Activated CD8-positive, alpha-beta T cell treated with anti-CD3 and anti-CD28 coated beads for 36 hours (primary cell): Measurements from ENCODE around the gene ABCB8. TPM values are rescaled to one million over a fixed set of nuclear protein-coding genes. Genes with fewer than 3 reads are reported as not detected.

ENCODE experiments used
- ATAC-seq: fragments of 200-7000 bp; cut with Tn5 transposase; one replicate; pipeline ENCODE4 v1.10.0; 2021; ENCODE audit warnings: mild to moderate bottlenecking, moderate library complexity
- CTCF ChIA-PET: fragments of 350-600 bp; sonication (Branson Sonifier 250); formaldehyde crosslinking; loops from one replicate; lab custom pipeline; 2021; ENCODE audit warnings: antibody characterized with exemption; lab: Charles Lee
- POLR2A ChIA-PET: fragments of 350-600 bp; sonication (Branson Sonifier 250); formaldehyde crosslinking; loops from one replicate; lab custom pipeline; 2021; ENCODE audit warnings: antibody characterized with exemption; lab: Charles Lee
- DNase-seq: peaks from one replicate; pipeline ENCODE4 v3.0.0-alpha.2; 2020
- H3K27ac Mint-ChIP-seq: one replicate; pipeline ENCODE4 v1.8.0; 2021; ENCODE audit warnings: mild to moderate bottlenecking, mixed read lengths
- H3K27me3 Mint-ChIP-seq: one replicate; pipeline ENCODE4 v1.8.0; 2021; ENCODE audit warnings: mixed read lengths
- H3K36me3 Mint-ChIP-seq: one replicate; pipeline ENCODE4 v1.8.0; 2021; ENCODE audit warnings: low read depth, mixed read lengths
- H3K4me1 Mint-ChIP-seq: one replicate; pipeline ENCODE4 v1.8.0; 2021; ENCODE audit warnings: low read depth, mixed read lengths
- H3K4me3 Mint-ChIP-seq: one replicate; pipeline ENCODE4 v1.8.0; 2021; ENCODE audit warnings: mild to moderate bottlenecking, moderate library complexity, mixed read lengths
- H3K9me3 Mint-ChIP-seq: one replicate; pipeline ENCODE4 v1.8.0; 2021; ENCODE audit warnings: mixed read lengths
- intact Hi-C: fragments of 100-400 bp; cut with micrococcal nuclease; formaldehyde crosslinking; loops from one replicate; pipeline ENCODE4 v1.10.0; 2022
- total RNA-seq, 2 experiments: library from RNA; stranded (reverse); gene quantifications; one replicate each; pipeline ENCODE4 v1.2.3, GENCODE V29; 2021
- TF ChIP-seq, protein P1 (sequence below): fragments of 200-600 bp; IDR thresholded peaks from one replicate; pipeline ENCODE4 v1.8.0; 2022; ENCODE audit warnings: antibody characterized with exemption, mild to moderate bottlenecking

ABCB8 gene
- total RNA-seq, 2 experiments from 2014 or later, result 41.4 to 47.5 TPM

DNA sequence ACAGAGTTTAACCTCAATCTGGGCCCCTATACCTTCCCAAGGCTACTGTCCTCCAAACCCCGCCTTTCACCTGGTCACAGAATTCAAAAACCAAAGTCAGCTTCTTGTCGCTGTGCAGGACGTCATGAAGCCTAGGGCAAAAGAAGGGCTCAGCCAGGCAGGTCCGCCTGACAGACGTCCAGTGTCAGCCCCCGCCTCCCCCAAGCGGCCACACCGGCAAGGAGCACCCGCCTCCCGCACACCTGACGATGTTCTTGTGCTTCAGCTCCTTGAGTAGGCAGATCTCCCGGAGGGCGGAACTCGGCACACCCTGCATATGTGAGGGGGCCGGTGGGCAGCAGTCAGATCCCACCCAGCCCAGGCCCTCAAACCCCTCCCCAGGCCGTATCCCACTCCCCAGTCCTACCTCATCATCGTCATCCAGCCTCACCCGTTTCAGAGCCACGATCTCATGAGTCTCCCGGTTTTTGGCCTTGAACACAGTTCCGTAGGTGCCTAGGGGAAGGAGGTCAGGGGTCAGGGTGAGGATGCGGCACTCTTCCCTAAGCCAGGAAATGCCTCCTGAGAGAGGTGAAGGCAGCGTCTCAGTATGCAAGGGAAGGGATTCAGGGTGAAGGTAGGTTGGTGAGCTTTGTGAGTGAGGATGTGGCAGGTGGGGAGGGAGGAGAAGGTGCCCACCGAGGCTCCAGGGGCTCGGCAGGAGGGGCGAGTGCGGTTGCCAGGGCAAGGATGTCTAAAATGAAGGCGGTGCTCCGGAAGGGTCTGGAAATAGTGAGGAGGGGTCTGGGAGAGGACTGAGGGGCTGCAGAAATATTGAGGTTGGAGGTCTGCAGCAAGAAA, 28.6 kb downstream of the ABCB8 start:
- ATAC-seq (no peak), DNase-seq (no peak)
- Mint-ChIP-seq H3K27me3 (no peaks in the 10 kb centered on the region), H3K36me3 (no peaks in the 10 kb centered on the region), H3K4me3 (peak overlapping the region; percentile 95), H3K4me1 (peaks cover 36% of the 10 kb centered on the region), H3K9me3 (no peaks in the 10 kb centered on the region), H3K27ac (no peak overlapping the region)
- intact Hi-C loops, result no loop called here
- POLR2A ChIA-PET, result no interaction called here
- CTCF ChIA-PET, result interaction anchor here (1.2 kb wide), 1 partner anchor 39 kb away, joined by 3 read pairs; no protein-coding TSS in a partner anchor
- TF ChIP-seq, protein P1, sequence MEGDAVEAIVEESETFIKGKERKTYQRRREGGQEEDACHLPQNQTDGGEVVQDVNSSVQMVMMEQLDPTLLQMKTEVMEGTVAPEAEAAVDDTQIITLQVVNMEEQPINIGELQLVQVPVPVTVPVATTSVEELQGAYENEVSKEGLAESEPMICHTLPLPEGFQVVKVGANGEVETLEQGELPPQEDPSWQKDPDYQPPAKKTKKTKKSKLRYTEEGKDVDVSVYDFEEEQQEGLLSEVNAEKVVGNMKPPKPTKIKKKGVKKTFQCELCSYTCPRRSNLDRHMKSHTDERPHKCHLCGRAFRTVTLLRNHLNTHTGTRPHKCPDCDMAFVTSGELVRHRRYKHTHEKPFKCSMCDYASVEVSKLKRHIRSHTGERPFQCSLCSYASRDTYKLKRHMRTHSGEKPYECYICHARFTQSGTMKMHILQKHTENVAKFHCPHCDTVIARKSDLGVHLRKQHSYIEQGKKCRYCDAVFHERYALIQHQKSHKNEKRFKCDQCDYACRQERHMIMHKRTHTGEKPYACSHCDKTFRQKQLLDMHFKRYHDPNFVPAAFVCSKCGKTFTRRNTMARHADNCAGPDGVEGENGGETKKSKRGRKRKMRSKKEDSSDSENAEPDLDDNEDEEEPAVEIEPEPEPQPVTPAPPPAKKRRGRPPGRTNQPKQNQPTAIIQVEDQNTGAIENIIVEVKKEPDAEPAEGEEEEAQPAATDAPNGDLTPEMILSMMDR, result no peak

DNA sequence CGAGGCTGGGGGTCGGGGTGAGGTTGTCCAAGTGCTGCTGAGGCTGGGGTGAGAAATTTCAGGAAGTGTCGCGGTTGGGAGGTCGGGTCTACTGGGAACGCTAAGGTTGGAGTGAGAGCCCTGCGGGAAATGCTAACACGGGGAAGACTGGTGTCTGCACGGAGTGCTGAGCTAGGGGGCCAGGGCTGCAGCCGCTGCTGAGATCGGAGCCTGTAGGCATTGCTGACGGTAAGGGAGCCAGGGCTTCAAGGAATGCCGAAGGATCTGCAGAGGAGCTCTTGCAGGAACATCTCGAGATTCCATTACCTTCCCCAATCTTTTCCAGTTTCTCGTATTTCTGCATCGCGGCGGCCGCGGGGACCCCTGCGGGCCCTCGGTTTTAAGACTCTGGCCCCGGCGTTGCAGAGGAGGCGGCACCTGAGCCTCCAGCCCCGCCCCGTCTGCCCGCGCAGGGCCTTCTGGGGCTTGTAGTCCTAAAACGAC, 29.3 kb downstream of the ABCB8 start, which contains the start of gene CDK5:
CDK5 (minus strand) TSS at position 392 of the 483 bp plus-strand sequence; CDS start at position 343, 49 bp downstream.
- Mint-ChIP-seq H3K9me3 (no peaks in the 10 kb centered on the region), H3K27me3 (no peaks in the 10 kb centered on the region), H3K4me3 (peak within 1 kb of the TSS; percentile 95), H3K27ac (peak within 1 kb of the TSS; percentile 89), H3K36me3 (no peaks in the 10 kb centered on the region), H3K4me1 (peaks cover 37% of the 10 kb centered on the region)
- ATAC-seq, result peak; percentile 4
- intact Hi-C loops, result no loop called here
- TF ChIP-seq, protein P1, result no peak
- DNase-seq, result no peak
- ChIA-PET CTCF (interaction anchor here (1.2 kb wide), 1 partner anchor 39 kb away, joined by 3 read pairs; no protein-coding TSS in a partner anchor), POLR2A (interaction anchor here (1.3 kb wide), 1 partner anchor 26 kb away, joined by 4 read pairs; the partner anchor contains the start of gene TMUB1)

GRCh38 chr7:151057989-151058780, 29.9 kb downstream of the ABCB8 start:
- peak; percentile 95 for ATAC-seq
- H3K9me3 Mint-ChIP-seq, result no peaks in the 10 kb centered on the region
- intact Hi-C loops, result loop anchor here (2.0 kb wide), 2 partner anchors 25 to 29 kb away; partner anchors contain the start of genes ABCB8 and TMUB1
- peak overlapping the region; percentile 89 for H3K27ac Mint-ChIP-seq
- peak overlapping the region; percentile 95 for H3K4me3 Mint-ChIP-seq
- DNase-seq, result peak; percentile 99
- CTCF ChIA-PET, result interaction anchor here (0.8 to 1.4 kb wide), 5 partner anchors 25 to 66 kb away, joined by 3 to 7 read pairs (median 4); partner anchors contain the start of genes ABCB8 and TMUB1
- TF ChIP-seq, protein P1, result no peak
- POLR2A ChIA-PET, result interaction anchor here (0.6 to 1.4 kb wide), 6 partner anchors 10 to 691 kb away, joined by 3 to 4 read pairs (median 3); partner anchors contain the start of gene TMUB1
- no peaks in the 10 kb centered on the region for H3K36me3 Mint-ChIP-seq
- H3K4me1 Mint-ChIP-seq, result peaks cover 35% of the 10 kb centered on the region
- H3K27me3 Mint-ChIP-seq, result no peaks in the 10 kb centered on the region

- TF ChIP-seq, protein P1, result no peak
- ATAC-seq, result no peak
- Mint-ChIP-seq H3K9me3 (no peaks in the 10 kb centered on the region), H3K4me3 (peak overlapping the region; percentile 95), H3K36me3 (no peaks in the 10 kb centered on the region), H3K27me3 (no peaks in the 10 kb centered on the region), H3K27ac (peak overlapping the region; percentile 89), H3K4me1 (peaks cover 35% of the 10 kb centered on the region)
- peak; percentile 40 for DNase-seq
- CTCF ChIA-PET, result interaction anchor here (0.8 to 1.4 kb wide), 5 partner anchors 24 to 65 kb away, joined by 3 to 7 read pairs (median 4); partner anchors contain the start of genes ABCB8 and TMUB1
- POLR2A ChIA-PET, result interaction anchor here (0.6 to 1.4 kb wide), 8 partner anchors 9 to 691 kb away, joined by 3 to 4 read pairs (median 3); partner anchors contain the start of gene TMUB1
- intact Hi-C loops, result loop anchor here (2.0 kb wide), 2 partner anchors 24 to 30 kb away; partner anchors contain the start of genes ABCB8 and TMUB1
Observed at GRCh38 chr7:151058781-151059366, 30.6 kb downstream of the ABCB8 start.
